NCI-H187 treated with DMSO at 0.1 percent for 48 hours (cell line): Measurements from ENCODE around the gene MPEG1.

ENCODE experiments used
- DNase-seq: peaks from one replicate; lab custom pipeline; 2025; lab: John Stamatoyannopoulos, UW

Gene MPEG1

GRCh38 chr11:59212744-59213631 is at the start of gene MPEG1:
MPEG1 (minus strand) TSS chr11:59212927; CDS start chr11:59212865, 62 bp downstream.
- no peak for DNase-seq

- no peak for DNase-seq
These were observed 49.6 kb upstream of the MPEG1 start for GRCh38 chr11:59262177-59262818.

GRCh38 chr11:59261150-59261549 is 48.4 kb upstream of the MPEG1 start:
- no peak for DNase-seq

- DNase-seq = no peak
These were observed 47.2 kb upstream of the MPEG1 start for GRCh38 chr11:59259867-59260475.

- no peak for DNase-seq
These were observed 46.3 kb upstream of the MPEG1 start for GRCh38 chr11:59259047-59259446.

GRCh38 chr11:59255281-59255680 is 42.6 kb upstream of the MPEG1 start:
- DNase-seq = no peak

- DNase-seq = no peak
These were observed 41.6 kb upstream of the MPEG1 start for GRCh38 chr11:59254286-59254685.

- no peak for DNase-seq
These were observed 40.3 kb upstream of the MPEG1 start for GRCh38 chr11:59253001-59253400.

- DNase-seq = no peak
These were observed 36.8 kb upstream of the MPEG1 start for GRCh38 chr11:59249535-59249934.

- no peak for DNase-seq
These were observed 35.0 kb upstream of the MPEG1 start for GRCh38 chr11:59247531-59248227.

- no peak for DNase-seq
These were observed 30.9 kb upstream of the MPEG1 start for GRCh38 chr11:59243633-59244032.

GRCh38 chr11:59240322-59240721 is 27.6 kb upstream of the MPEG1 start:
- no peak for DNase-seq

- DNase-seq = no peak
These were observed 13.7 kb upstream of the MPEG1 start for GRCh38 chr11:59226396-59226795.

- DNase-seq = no peak
These were observed 12.3 kb upstream of the MPEG1 start for GRCh38 chr11:59225017-59225416.

GRCh38 chr11:59224351-59224928 is 11.7 kb upstream of the MPEG1 start:
- DNase-seq = no peak

GRCh38 chr11:59223611-59224010 is 10.9 kb upstream of the MPEG1 start:
- no peak for DNase-seq

- no peak for DNase-seq
These were observed 10.4 kb upstream of the MPEG1 start for GRCh38 chr11:59223177-59223576.

GRCh38 chr11:59222464-59223060 is 9.8 kb upstream of the MPEG1 start:
- DNase-seq = no peak

GRCh38 chr11:59221441-59221840 is 8.7 kb upstream of the MPEG1 start:
- no peak for DNase-seq

- DNase-seq = no peak
These were observed 7.1 kb upstream of the MPEG1 start for GRCh38 chr11:59219836-59220235.

- no peak for DNase-seq
These were observed 6.2 kb upstream of the MPEG1 start for GRCh38 chr11:59218893-59219292.

- DNase-seq = no peak
These were observed 5.6 kb upstream of the MPEG1 start for GRCh38 chr11:59218319-59218718.
